Brain pericyte (primary cell): ENCODE data around the gene C17orf100.

Source experiments
- DNase-seq: peaks from one replicate; pipeline ENCODE4 v3.0.0-alpha.2; 2012; ENCODE audit warnings: low read depth, low spot score

Gene C17orf100

DNA sequence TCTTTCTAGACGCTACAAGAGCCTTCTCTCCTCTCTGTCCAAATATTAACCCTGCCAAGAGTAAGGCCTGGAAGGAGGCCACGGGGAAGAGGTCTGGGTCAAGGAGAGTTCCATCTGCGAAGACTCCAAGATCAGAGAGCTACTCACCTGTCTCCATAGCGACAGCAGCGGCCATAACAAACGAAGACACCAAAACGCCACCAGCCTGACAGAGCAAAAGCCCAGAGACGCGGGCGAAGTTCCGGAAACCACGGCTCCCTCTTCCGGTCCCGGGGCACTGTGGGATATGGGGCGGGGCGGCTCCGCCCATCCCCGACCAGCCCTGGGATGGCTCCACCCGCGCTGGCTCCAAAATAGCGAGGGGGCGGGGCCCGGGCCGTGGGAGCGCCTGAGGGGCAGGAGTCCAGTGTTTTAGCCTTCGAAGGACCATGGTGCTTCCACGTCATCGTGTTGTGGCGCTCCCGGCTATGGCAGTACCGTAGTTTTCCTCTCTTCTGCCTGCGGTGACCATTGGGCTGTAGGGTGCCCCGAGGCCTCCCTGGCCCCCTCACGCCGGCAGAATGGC is at the start of gene C17orf100, which contains the start of gene MED31:
C17orf100 (plus strand) TSS at position 409 of the 565 bp plus-strand sequence; CDS start at position 561, 152 bp downstream.
MED31 (minus strand) TSS at position 252 of the 565 bp plus-strand sequence; CDS start at position 175, 77 bp downstream.
- peak; percentile 53 for DNase-seq

DNA sequence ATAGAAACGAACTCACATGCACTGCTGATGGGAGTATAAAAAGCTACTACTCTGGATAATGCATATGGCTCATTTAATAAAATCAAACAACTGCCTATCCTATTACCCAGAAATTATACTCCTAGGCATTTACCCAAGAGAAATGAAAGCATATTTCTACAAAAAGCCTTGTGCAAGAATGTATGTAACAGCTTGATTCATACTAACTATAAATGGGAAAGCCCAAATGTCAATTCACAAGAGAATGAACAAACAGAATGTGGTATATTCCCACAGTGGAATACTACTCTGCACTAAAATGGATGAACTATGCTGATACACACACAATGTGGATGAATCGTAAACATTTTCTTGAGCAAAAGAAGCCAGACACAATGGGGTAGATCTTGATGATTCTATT is 49.4 kb upstream of the C17orf100 start:
- DNase-seq, result no peak

GRCh38 chr17:6603744-6604325 is 47.7 kb upstream of the C17orf100 start:
- no peak for DNase-seq

DNA sequence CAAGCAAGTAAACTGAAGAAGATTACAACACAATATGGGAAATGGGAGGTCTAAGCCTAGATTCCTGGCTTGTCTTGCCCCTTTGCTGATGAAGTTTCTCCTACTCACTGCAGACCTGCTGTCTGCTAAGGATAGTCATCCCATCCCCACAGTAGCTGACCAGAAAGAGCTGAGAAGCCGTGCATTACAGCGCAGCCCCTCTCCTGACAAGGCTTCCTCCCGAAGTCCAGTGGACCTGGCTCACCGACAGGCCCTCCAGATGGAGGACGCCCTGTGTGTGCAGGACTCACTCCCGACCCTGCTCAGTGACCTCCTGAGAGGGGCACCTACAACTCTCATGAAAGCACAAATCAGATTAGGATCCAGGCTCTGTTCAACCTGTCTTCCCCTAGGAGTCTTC is 46.4 kb upstream of the C17orf100 start:
- no peak for DNase-seq

DNA sequence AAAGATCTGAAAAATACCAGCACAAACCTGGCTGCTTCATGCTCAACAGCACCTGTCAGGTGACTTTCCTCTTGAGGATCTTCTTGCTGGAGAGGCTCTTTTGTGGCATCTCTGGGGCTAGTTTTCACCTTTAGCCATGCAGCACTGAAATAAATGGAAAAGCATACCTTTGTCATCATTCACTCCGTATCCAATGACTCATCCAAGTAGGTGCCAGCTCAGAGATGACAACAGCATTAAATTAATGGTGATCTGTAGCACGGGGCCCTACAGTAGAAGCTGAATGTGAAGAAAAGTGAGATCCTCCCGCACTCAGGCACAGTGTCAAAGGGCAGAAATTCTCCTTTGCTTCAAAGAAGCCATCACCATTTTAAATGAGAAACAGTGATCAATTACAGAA is 43.2 kb upstream of the C17orf100 start:
- no peak for DNase-seq

GRCh38 chr17:6610011-6610410 is 41.6 kb upstream of the C17orf100 start:
- no peak for DNase-seq

DNA sequence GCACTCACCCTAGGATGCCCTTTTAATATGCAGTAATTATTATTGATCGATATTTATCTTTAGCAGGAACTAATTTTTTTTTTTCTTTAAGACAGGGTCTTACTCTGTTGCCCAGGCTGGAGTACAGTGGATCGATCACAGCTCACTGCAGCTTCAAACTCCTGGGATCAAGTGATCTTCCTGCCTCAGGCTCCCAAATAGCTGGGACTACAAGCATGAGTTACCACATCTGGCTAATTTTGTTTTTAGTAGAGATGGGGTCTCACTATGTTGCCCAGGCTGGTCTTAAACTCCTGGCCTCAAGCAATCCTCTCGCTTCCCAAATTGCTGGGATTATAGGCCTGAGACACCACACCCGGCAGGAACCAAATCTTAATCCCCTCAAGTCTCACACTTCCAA is 40.3 kb upstream of the C17orf100 start:
- no peak for DNase-seq

DNA sequence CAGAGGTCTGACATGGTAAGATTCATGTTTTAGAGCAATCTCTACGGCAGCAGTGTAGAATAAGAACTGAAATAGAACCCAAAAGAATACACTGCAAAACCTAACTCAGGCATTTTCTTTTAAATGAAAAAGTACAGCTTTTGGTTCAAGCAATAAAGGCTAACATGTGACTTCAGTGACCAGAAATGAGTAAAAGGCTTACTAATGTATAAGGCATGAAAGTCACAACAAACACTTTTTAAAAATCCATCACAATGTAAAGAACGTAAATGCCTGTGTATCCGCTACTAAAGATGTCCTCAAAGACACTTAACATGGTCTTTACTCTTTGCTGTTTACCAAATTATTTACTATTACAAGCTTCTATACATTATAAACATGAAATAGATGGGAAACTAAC is 27.6 kb upstream of the C17orf100 start:
- no peak for DNase-seq

DNA sequence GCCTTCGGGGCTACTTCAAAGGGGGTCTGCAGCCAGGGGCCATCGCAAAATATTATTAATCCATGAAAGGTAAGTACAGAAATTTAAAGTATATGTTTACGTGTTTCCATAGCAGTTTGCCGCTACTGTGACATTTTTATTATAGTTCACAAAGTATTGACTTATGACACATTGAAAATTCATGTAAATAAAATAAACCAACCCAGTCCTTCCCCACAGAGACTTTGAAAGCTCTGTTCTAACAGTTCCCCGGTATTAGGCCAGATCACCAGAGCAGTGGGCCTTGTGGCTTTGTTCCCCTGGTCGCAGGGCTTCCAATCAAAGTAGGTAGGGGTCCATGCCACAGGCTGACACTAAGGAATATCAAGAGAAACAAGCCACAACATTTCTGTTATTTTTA is 24.9 kb upstream of the C17orf100 start:
- DNase-seq, result no peak

DNA sequence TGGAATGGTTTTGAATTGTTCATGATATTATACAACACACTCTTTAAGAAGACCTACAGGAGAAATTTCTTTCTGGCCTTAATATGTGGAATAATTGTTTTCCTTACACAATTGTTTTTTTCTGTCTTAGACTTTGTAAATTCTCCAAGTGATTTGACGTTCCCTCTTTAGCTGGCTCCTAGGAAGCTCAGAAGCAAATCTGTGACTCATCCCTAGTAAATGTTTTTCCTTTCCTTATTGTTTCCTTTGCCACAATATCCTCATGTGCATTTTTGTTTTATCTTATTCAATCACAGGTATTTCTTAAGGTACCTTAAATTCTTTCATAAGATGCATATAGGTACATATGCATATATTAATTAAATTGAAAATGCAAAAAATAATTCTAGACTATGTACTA is 24.5 kb upstream of the C17orf100 start:
- no peak for DNase-seq

GRCh38 chr17:6630390-6630789 is 21.2 kb upstream of the C17orf100 start:
- no peak for DNase-seq

- no peak for DNase-seq
Measured at GRCh38 chr17:6632530-6632929, 19.0 kb upstream of the C17orf100 start.

DNA sequence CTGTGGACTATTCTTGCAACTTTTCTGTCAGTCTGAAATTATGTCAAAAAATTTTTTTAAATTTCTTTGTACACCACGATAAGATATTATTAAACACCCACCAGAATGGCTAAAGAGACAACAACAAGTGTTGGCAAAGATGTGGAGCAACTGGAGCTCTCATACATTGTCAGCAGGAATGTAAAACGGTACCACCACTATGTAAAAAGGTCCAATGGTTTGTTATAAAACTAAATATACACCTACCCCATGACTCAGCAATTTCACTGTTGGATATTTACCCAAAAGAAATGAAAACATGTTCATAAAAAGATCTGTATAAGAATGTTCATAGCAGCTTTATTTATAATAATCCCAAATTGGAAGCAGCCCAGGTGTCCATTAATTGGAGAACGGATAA is 18.3 kb upstream of the C17orf100 start:
- no peak for DNase-seq

DNA sequence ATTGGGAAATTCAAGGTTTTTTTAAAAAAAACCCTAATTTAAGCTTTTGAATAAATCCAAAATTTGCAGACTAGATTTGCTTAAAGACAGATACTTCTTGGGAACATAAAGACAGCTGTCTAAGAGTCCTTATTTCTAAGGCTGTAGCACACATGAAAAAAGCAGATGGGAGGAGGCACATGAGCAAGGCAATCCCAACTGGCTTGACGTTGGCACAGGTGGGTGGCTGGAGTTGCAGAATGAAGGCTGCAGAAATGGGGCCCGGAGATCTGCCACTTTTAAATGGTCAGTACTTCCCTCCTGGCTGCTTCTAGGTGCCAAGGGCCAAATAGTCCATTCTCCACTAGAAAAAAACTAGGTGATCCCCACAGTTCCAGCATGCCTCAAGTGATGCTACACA is 15.5 kb upstream of the C17orf100 start:
- no peak for DNase-seq

GRCh38 chr17:6636616-6637457 is 14.7 kb upstream of the C17orf100 start:
- DNase-seq, result no peak

DNA sequence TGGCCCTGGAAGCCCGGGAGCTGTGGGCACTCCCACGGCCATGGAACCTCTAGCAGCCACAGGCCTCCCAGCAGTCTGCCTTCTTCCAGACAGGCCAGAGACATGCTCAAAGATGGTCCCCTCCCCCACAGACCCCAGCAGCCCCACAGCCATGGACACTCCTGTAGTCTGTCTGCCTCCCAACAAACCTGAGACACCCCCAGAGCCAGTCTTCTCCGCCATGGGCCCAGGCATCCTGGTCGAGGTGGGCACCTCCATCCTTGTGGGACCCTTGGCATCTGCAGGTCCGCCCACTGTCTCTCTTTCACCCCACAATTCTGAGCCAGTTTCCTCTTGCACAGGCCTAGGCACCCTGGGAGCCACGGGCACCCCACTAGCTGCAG is 14.1 kb upstream of the C17orf100 start:
- DNase-seq, result no peak

GRCh38 chr17:6638046-6638908 is 13.3 kb upstream of the C17orf100 start:
- DNase-seq, result no peak

- DNase-seq, result no peak
Measured at GRCh38 chr17:6639014-6639585, 12.5 kb upstream of the C17orf100 start.

GRCh38 chr17:6639586-6640535 is 11.7 kb upstream of the C17orf100 start:
- no peak for DNase-seq

DNA sequence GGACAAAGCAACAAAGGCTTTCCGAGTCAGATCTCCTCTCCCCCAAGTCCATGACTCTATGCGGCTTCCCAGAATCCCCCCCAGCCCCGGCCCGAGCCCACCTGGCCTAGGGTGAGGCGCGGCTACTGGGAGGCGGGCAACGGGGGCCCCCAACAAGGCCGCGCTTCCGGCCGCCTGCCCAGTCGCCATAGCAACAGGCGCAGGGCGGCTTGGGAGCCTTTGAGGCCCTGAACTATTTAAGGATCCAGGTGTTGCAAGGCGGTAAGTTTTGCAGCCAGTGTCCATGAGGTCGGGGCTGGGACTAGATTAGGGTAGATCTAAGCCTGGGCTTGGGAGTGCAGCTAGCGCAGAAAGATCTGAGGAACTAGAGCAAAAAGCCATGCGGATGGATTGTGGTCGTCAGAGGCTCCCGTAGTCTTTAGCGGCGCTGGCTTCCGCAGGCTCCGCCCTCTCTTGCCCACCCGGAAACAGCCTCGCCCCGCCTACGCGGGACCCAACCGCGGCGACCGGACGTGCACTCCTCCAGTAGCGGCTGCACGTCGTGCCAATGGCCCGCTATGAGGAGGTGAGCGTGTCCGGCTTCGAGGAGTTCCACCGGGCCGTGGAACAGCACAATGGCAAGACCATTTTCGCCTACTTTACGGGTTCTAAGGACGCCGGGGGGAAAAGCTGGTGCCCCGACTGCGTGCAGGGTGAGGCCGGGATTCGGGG is 10.9 kb upstream of the C17orf100 start, which contains the start of the genes KIAA0753 and TXNDC17:
KIAA0753 (minus strand) TSS at position 176 of the 711 bp plus-strand sequence. CDS start 5,608 bp downstream, outside the sequence.
TXNDC17 (plus strand) TSS at position 525 of the 711 bp plus-strand sequence; CDS start at position 548, 23 bp downstream.
- peak; percentile 71 for DNase-seq
